NT2/D1 (cell line): ENCODE results near the gene EXOC2.
A peak's percentile ranks its signal among the peaks of the same experiment; 100 is the strongest.

Experiments used
- DNase-seq: peaks from one replicate; pipeline ENCODE4 v3.0.0-alpha.2; 2011; ENCODE audit warnings: low read depth, low spot score
- H3K27me3 ChIP-seq: 2 replicates; pipeline ENCODE4 v1.6.0; 2011; ENCODE audit warnings: mild to moderate bottlenecking; ENCODE audit not compliant: insufficient read length, insufficient read depth
- H3K36me3 ChIP-seq: 2 replicates; pipeline ENCODE4 v1.6.1; 2011; ENCODE audit warnings: mild to moderate bottlenecking, low read length, mixed read lengths; ENCODE audit not compliant: insufficient read depth, insufficient read length
- H3K4me1 ChIP-seq: 2 replicates; pipeline ENCODE4 v1.5.1; 2011; ENCODE audit not compliant: insufficient read depth, insufficient read length
- H3K4me3 ChIP-seq: 2 replicates; pipeline ENCODE4 v1.5.1; 2011; ENCODE audit warnings: low read depth; ENCODE audit not compliant: insufficient read length
- H3K9ac ChIP-seq: 2 replicates; pipeline ENCODE4 v1.6.0; 2011; ENCODE audit warnings: low read depth; ENCODE audit not compliant: insufficient read length
- H3K9me3 ChIP-seq: 2 replicates; pipeline ENCODE4 v1.5.1; 2011; ENCODE audit warnings: mild to moderate bottlenecking, low read length; ENCODE audit not compliant: insufficient read depth
- SUZ12 ChIP-seq: IDR thresholded peaks from 2 replicates; pipeline ENCODE4 v1.6.1; 2011; ENCODE audit not compliant: insufficient read length, insufficient read depth; ENCODE audit errors: extremely low read depth
- YY1 ChIP-seq: IDR thresholded peaks from 2 replicates; pipeline ENCODE4 v1.6.1; 2011; ENCODE audit not compliant: insufficient read length, insufficient read depth
- ZNF274 ChIP-seq: IDR thresholded peaks from 2 replicates; pipeline ENCODE4 v1.6.1; 2011; ENCODE audit warnings: mild to moderate bottlenecking, low read depth, low read length

The EXOC2 gene

DNA sequence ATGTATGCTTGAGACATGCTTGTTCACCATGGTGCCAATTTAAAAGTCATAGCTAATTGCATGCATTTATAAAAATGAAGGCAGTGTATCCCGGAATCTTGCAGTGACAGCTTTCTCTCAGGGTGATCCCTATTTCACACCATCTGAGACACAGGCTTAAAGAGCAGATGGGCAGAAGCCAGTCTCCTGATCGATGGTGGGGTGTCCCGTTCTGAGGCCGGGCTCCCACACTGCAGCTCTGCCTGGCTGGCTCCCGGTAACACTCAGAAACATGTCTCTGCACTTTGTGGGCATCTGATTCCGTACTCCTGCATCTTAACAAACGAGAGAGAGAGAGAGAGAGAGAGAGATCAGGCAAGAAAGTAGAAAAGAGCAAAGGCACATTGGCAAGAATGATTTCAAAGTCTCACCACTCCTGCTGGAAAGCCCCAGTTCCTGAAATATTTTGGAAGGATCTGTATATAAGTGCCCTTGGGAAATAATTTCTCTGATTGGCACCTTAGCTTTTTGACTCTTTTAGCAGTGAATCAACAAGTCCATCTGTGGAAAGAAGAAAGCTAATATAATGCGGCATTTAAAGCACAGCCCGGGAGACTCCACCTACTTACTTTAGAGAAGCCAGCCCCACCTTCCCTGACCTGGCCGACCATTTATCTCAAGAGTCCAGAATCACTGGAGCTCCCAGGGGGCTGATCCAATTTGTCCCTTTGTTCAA, 36.8 kb upstream of the EXOC2 start:
- Histone ChIP-seq H3K9me3 (no peaks in the 10 kb centered on the region), H3K27me3 (no peaks in the 10 kb centered on the region), H3K36me3 (no peaks in the 10 kb centered on the region), H3K9ac (no peak overlapping the region), H3K4me1 (no peaks in the 10 kb centered on the region), H3K4me3 (no peak overlapping the region)
- no peak for TF ChIP-seq ZNF274
- TF ChIP-seq SUZ12 = no peak
- TF ChIP-seq YY1 = no peak
- no peak for DNase-seq

DNA sequence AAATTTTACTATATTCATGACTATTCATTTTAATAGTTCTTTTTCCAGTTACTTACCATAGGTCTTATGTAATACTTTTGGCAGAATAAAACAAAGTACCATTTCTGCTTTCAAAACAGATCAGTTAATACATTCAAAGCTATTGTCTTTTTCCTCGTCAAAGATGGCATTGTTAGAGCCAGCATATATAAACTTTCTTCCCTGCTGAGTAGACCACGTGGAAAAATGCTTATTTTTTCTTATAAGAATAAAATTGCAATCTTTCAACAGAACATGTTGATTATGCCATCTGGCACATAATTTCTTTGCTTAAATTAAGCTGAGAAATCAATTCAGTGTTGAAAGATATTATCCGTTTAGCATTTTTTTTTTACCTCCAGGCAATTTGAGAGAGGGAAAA, 34.9 kb upstream of the EXOC2 start:
- Histone ChIP-seq H3K9ac (no peak overlapping the region), H3K9me3 (no peaks in the 10 kb centered on the region), H3K4me1 (no peaks in the 10 kb centered on the region), H3K27me3 (no peaks in the 10 kb centered on the region), H3K4me3 (no peak overlapping the region), H3K36me3 (no peaks in the 10 kb centered on the region)
- DNase-seq = no peak
- TF ChIP-seq ZNF274 = no peak
- TF ChIP-seq SUZ12 = no peak
- TF ChIP-seq YY1 = no peak

DNA sequence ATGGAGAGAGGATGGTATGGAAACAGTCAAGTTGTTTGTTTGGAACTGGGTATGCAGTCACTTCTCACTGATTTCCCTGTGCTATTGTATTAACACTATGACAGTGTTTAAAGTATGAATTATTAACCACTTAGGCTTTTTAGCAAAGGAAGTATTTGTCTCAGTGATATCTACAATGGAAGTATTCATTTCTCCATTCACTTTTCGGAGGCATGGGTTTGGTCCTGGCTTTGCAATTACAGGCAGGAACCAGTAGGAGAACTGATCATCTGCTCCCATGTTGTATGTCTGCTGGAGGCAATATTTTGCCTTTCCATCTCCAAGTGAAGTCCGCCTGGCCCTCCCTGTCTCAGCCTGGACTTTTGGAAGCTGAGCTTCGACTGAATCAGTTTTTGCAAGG, 30.6 kb upstream of the EXOC2 start:
- TF ChIP-seq SUZ12 (no peak), YY1 (no peak), ZNF274 (no peak)
- Histone ChIP-seq H3K4me3 (no peak overlapping the region), H3K9me3 (no peaks in the 10 kb centered on the region), H3K27me3 (no peaks in the 10 kb centered on the region), H3K36me3 (no peaks in the 10 kb centered on the region), H3K9ac (no peak overlapping the region), H3K4me1 (no peaks in the 10 kb centered on the region)
- no peak for DNase-seq

DNA sequence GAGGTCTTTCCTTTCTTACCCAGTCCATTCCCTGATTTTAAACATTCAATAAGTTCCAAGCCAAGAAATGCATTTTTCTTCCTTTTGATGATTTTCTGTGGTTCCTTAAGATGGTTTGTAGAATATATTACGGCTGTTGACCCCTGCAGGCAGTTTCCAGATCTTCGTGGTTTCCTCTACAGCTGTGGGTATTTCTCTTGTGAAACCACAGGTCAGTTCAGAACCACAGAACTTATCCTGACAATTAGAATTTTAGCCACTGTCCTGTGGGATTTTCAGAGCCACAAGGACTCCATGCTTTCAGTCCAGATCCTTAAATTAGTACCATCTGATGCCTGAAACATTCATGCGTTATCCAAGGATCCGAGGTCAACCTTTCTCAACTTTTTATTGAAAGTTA, 29.7 kb upstream of the EXOC2 start:
- no peak for DNase-seq
- TF ChIP-seq SUZ12 = no peak
- TF ChIP-seq ZNF274 = no peak
- no peak for TF ChIP-seq YY1
- no peak overlapping the region for H3K4me3 ChIP-seq
- H3K4me1 ChIP-seq = no peaks in the 10 kb centered on the region
- no peaks in the 10 kb centered on the region for H3K36me3 ChIP-seq
- no peak overlapping the region for H3K9ac ChIP-seq
- no peaks in the 10 kb centered on the region for H3K9me3 ChIP-seq
- no peaks in the 10 kb centered on the region for H3K27me3 ChIP-seq

DNA sequence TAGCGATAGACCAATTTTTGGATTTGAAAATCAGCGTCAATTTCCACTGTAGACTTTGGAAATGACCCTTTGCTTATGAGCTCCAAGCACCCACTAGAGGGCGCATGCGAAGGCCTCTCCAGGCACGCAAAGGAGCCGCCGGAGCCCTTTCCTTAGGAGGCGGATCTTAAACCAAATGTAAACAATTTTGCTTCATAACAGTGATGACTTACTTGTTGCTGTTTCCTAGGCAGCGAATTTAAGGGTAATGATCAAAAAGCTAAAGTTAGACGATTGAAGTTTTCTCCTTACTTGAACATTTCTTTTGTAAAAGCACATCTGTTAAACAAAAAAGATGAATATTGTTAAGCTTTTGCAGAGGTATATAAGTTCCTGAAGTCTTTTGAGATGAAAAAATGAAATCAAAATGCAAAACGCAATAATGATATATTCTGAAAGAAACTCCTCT, 29.2 kb upstream of the EXOC2 start:
- H3K4me3 ChIP-seq = no peak overlapping the region
- no peaks in the 10 kb centered on the region for H3K4me1 ChIP-seq
- H3K9ac ChIP-seq = no peak overlapping the region
- peak; percentile 48 for DNase-seq
- no peaks in the 10 kb centered on the region for H3K27me3 ChIP-seq
- H3K9me3 ChIP-seq = no peaks in the 10 kb centered on the region
- TF ChIP-seq SUZ12 (no peak), ZNF274 (no peak), YY1 (no peak)
- no peaks in the 10 kb centered on the region for H3K36me3 ChIP-seq

DNA sequence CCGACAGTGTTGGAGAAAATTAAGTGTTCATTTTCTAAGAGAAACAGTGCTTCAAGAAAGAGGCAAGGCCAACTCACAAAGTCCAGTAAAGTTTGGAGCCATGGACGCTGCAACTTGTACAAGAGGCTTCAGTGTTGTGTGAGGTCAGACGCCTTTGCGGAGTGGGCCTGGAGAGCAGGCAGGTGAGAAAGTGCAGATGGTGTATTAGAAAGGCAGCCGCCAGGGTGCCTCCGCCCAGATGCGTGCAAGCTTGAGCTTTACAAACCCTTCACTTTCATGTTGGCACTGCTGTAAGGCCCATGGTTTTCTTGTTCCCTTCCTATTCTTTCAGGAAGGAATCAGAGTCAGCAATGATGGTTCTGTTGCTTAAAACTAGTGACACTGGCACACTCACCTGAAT, 25.4 kb upstream of the EXOC2 start:
- H3K4me1 ChIP-seq = no peaks in the 10 kb centered on the region
- no peak overlapping the region for H3K4me3 ChIP-seq
- DNase-seq = no peak
- no peaks in the 10 kb centered on the region for H3K36me3 ChIP-seq
- no peak for TF ChIP-seq SUZ12
- no peak for TF ChIP-seq ZNF274
- TF ChIP-seq YY1 = no peak
- no peaks in the 10 kb centered on the region for H3K9me3 ChIP-seq
- no peaks in the 10 kb centered on the region for H3K27me3 ChIP-seq
- no peak overlapping the region for H3K9ac ChIP-seq

DNA sequence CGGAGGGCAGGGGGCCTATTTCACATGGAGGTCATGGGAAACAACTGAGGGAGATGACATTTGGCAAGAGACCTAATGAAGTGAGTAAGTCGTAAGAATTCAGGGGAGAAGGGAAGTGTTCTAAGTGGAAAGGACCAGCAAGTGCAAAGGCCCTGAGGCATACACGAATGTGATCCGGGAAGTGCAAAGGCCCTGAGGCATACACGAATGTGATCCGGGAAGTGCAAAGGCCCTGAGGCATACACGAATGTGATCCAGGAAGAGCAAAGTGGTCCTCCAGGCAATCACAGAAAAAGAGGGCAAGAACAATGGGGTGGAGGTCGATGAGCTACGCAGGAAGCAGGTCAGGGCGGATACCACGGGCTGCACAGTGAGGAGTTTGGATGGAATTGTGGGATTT, 24.2 kb upstream of the EXOC2 start:
- Histone ChIP-seq H3K9me3 (no peaks in the 10 kb centered on the region), H3K9ac (no peak overlapping the region), H3K4me1 (no peaks in the 10 kb centered on the region), H3K36me3 (no peaks in the 10 kb centered on the region), H3K4me3 (no peak overlapping the region), H3K27me3 (no peaks in the 10 kb centered on the region)
- DNase-seq = no peak
- TF ChIP-seq SUZ12 = no peak
- no peak for TF ChIP-seq ZNF274
- TF ChIP-seq YY1 = no peak
